ENCODE measurements around the gene VIPR2. TPM values are rescaled to one million over a fixed set of nuclear protein-coding genes. Genes with fewer than 3 reads are reported as not detected.

The VIPR2 gene
- total and polyA plus RNA-seq, 2 experiments from 2014 or later, result 2.2 to 2.4 TPM

GRCh38 chr7:158979023-158979529 is 165.6 kb downstream of the VIPR2 start:
- no peak overlapping the region for H3K27ac ChIP-seq
- peaks cover 7% of the 10 kb centered on the region for H3K4me1 ChIP-seq (ENCODE audit: low read depth)
- H3K36me3 ChIP-seq, result no peaks in the 10 kb centered on the region
- no peaks in the 10 kb centered on the region for H3K27me3 ChIP-seq
- H3K9me3 ChIP-seq (ENCODE audit: low read depth), result no peaks in the 10 kb centered on the region
- TF ChIP-seq CTCF (IDR thresholded peaks at IDR 0.05; ENCODE audit: low read depth, low read length), result no peak
- DNase-seq (ENCODE audit: low read depth in 1 of 2, low spot score in 1 of 2), result no peak
- H3K4me3 ChIP-seq, result no peak overlapping the region

Measured in cardiac muscle cell (in vitro differentiated cells and primary cell).